GM12873 (cell line): ENCODE results near the gene SAA4.

Source experiments
- CTCF ChIP-seq: IDR thresholded peaks from 2 replicates; pipeline ENCODE4 v1.5.1; 2012; ENCODE audit warnings: low read depth, mild to moderate bottlenecking, moderate library complexity, low read length, control low read depth; ENCODE audit not compliant: insufficient read depth; ENCODE audit errors: missing control alignments

The SAA4 gene

GRCh38 chr11:18265949-18266348 is 29.3 kb upstream of the SAA4 start, which contains the start of gene SAA1:
TSS of gene SAA1 (plus strand) at chr11:18266264. CDS start at chr11:18266888, 624 bp downstream.
- TF ChIP-seq CTCF: no peak

GRCh38 chr11:18264677-18265555 is 28.3 kb upstream of the SAA4 start:
- TF ChIP-seq CTCF: no peak

GRCh38 chr11:18264035-18264434 is 27.4 kb upstream of the SAA4 start:
- TF ChIP-seq CTCF: no peak

- TF ChIP-seq CTCF: no peak
Observed at GRCh38 chr11:18261721-18262120, 25.1 kb upstream of the SAA4 start.

- no peak for TF ChIP-seq CTCF
Observed at GRCh38 chr11:18259259-18259658, 22.7 kb upstream of the SAA4 start.

- TF ChIP-seq CTCF: no peak
Observed at GRCh38 chr11:18254781-18255361, 18.3 kb upstream of the SAA4 start.

GRCh38 chr11:18253778-18254338 is 17.3 kb upstream of the SAA4 start:
- no peak for TF ChIP-seq CTCF
